Retinal pigment epithelial cell (primary cell): ENCODE measurements around the gene RNF111.

Experiments
- DNase-seq: peaks from one replicate; pipeline ENCODE4 v3.0.0-alpha.2; 2010; ENCODE audit warnings: low read depth
- H3K4me3 ChIP-seq: 2 replicates; pipeline ENCODE4 v1.5.1; 2011; ENCODE audit warnings: mild to moderate bottlenecking, low read length, control low read depth, moderate library complexity
- TF ChIP-seq, protein P1 (sequence below): conservative IDR thresholded peaks from 2 replicates; pipeline ENCODE4 v1.5.1; 2011; ENCODE audit warnings: low read depth, low read length, control low read depth, inconsistent platforms

RNF111 gene

DNA sequence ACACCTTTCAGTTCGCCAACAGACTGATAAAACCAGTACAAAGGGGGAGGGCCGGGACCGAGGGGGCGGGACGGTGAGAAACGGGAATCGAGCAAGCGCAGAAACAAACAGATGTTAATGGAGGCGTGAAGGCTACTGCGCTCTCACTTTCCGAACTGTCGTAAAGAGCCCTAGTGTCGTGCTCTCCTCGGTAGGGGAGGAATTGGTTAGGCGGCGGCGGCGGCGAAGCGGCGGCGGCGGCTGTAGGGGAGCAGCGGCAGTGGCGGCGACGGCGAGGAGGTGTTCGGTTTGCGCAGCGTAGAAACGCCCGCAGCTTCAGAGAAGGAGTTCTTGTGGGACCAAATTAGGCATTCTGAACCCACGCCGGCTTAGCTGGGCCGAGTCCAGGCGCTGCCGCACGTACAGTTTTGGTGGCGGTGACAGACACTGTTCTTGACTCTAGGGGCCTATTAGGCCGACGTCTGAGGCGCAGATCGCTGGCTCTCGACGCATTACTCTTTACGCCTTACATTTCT, at the start of gene RNF111:
TSS of gene RNF111 (plus strand) at position 173 of the 515 bp plus-strand sequence. CDS start 43,160 bp downstream, outside the sequence.
- peak; percentile 91 for DNase-seq
- H3K4me3 ChIP-seq = peak within 1 kb of the TSS; percentile 100
- TF ChIP-seq, protein P1, sequence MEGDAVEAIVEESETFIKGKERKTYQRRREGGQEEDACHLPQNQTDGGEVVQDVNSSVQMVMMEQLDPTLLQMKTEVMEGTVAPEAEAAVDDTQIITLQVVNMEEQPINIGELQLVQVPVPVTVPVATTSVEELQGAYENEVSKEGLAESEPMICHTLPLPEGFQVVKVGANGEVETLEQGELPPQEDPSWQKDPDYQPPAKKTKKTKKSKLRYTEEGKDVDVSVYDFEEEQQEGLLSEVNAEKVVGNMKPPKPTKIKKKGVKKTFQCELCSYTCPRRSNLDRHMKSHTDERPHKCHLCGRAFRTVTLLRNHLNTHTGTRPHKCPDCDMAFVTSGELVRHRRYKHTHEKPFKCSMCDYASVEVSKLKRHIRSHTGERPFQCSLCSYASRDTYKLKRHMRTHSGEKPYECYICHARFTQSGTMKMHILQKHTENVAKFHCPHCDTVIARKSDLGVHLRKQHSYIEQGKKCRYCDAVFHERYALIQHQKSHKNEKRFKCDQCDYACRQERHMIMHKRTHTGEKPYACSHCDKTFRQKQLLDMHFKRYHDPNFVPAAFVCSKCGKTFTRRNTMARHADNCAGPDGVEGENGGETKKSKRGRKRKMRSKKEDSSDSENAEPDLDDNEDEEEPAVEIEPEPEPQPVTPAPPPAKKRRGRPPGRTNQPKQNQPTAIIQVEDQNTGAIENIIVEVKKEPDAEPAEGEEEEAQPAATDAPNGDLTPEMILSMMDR = no peak

DNA sequence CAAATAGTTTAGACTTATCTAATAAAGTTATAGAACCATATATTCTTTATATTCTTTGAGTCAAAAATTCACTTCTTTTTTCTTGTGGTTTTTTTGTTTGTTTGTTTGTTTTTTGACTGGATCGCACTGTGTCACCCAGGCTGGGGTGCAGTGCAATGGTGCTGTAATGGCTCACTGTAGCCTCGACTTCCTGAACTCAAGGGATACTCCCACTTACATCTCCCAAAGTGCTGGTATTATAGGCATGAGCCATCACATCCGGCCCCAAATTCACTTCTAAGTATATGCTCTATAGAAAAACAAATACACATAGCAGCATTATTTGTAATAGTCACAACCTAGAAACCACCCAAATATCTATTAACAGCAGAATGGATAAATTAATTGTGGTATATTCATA, 40.3 kb upstream of the RNF111 start:
- H3K4me3 ChIP-seq = no peak overlapping the region
- TF ChIP-seq, protein P1 = no peak
- no peak for DNase-seq

DNA sequence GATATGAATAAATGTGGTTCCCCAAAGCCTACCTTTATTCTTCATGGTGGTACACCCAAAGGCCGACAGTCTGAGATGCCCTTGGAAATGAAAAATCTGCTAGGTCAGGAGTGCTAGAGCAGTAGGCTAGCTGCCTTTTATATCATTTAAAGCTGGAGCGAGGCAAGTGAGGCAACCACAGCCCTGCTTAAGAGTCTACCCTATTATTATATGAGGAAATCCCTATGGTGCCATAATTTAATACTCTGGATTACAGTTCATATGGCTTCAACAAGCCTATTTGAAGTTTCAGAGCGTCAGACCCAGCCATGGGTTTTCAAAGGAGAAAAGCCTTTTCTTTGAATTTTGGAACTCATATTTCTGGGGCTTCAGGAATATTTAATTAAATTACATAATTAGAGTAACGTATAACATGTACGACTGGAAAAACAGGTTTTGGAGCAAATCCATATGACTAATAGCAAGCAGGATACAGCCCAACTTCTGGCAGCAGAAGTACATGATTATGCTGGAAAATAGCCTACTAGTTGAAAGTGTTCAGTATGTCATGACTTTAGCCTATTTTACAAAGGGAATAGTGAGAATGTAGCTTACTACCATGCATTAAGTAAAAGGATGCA, 36.0 kb upstream of the RNF111 start:
- no peak overlapping the region for H3K4me3 ChIP-seq
- DNase-seq = peak; percentile 46

DNA sequence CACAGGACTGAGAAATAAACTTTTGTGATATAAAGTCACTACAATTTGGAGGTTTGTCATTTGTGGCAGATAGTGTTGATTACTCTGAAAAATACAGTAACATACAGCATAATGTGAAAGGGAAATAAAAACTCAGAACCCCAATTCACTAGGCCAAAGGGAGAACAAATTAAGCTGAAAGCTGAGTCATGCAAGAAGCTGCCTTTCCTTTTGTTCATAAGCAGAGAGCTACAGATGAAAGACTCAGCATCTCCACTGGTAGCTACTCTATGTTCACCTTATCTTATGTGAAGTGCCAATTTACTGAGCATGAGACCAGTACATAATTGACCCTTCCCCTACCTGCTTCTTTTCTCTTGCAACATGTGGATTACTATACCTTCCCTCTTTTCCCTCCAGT, 34.7 kb upstream of the RNF111 start:
- TF ChIP-seq, protein P1 = no peak
- H3K4me3 ChIP-seq = no peak overlapping the region
- no peak for DNase-seq

More for the DNA sequence above, 36.0 kb upstream of the RNF111 start:
- TF ChIP-seq, protein P1 = no peak

DNA sequence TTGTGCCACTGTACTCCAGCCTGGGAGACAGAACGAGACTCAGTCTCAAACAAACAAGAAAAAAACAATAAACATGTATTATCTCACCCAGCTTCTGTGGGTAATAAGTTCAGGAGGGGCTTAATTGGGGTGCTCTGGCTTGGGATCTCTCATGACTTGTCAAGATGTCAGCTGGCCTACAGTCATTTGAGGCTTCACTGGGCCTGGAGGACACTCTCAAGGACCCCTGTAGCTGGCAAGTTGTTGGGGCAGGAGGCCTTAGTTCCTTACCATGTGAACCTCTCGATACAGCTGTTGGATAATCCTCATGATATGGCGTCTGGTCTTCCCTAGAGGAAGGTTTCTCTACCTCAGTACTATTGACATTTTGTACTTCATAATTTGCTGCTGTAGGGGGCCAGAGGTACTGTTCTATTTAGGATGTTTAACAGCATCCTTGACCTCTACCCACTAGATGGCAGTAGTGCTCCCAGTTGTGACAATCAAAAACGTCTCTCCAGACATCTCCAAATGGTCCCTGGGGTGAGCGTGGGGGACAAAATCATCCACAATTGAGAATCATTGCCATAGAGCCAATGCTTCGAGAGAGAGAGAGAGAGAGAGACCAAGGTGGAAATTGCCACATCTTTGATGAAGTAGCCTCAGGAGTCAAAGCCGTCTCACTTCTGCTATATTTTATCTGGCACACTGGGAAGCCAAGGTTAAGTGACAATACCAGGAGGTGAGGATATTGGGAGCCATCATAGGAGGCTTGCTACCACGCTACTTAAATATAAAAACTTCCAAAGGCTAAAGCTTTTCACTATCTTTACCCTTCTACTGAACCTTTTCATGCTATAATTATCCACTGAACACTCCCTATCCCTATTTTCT, 30.1 kb upstream of the RNF111 start:
- TF ChIP-seq, protein P1 = peak; percentile 83
- DNase-seq = no peak
- no peak overlapping the region for H3K4me3 ChIP-seq

DNA sequence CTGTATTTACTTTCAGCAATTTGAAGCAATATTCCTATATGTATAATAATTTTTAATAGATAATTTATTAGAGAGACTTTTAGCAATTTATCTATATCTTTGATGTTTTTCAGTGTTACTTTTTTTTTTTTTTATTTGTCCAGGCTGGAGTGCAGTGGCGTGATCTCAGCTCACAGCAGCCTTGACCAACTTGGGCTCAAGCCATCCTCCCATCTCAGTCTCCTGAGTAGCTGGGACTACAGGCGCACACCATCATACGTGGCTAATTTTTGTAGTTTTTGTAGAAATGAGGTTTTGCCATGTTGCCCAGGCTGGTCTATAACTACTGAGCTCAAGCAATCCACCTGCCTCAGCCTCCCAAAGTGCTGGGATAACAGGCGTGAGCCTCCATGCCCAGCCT, 28.7 kb upstream of the RNF111 start:
- no peak overlapping the region for H3K4me3 ChIP-seq
- no peak for DNase-seq

More for the DNA sequence above, 28.7 kb upstream of the RNF111 start:
- TF ChIP-seq, protein P1 = no peak
